ENCODE data around the gene CDK8. TPM values are rescaled to one million over a fixed set of nuclear protein-coding genes. Genes with fewer than 3 reads are reported as not detected.

CDK8 gene
- 10 to 100 TPM in 4 of 5 donors, 1 to 10 TPM in 1; 9.4 to 48.4 (median 21.1) TPM for total RNA-seq
- 10 to 100 TPM in 2 of 3 donors, 1 to 10 TPM in 1; 10.0 to 14.7 (median 11.6) TPM for polyA plus RNA-seq
- long read RNA-seq, donor 1, result 0 reads
- long read RNA-seq, donor 2, partial matches to known transcripts, result 0 of 1 reads
- long read RNA-seq, donor 2, other reads (novel, unspliced or antisense), result 0 of 1 reads
- long read RNA-seq, donor 3, partial matches to known transcripts, result 0 of 1 reads
- long read RNA-seq, donor 3, other reads (novel, unspliced or antisense), result 0 of 1 reads
- long read RNA-seq, donor 4, result 0 reads
- long read RNA-seq, donor 5, partial matches to known transcripts, result 0 of 3 reads
- long read RNA-seq, donor 5, other reads (novel, unspliced or antisense), result 0 of 3 reads
- long read RNA-seq, donor 6, transcript CDK8-201 (13 exons, 3,055 nt), result major isoform, 7 of 30 reads
- long read RNA-seq, donor 6, partial matches to known transcripts, result 22 of 30 reads
- long read RNA-seq, donor 6, other reads (novel, unspliced or antisense), result 0 of 30 reads
- long read RNA-seq, donor 7, partial matches to known transcripts, result 0 of 2 reads
- long read RNA-seq, donor 7, other reads (novel, unspliced or antisense), result 0 of 2 reads
- long read RNA-seq, donor 8, partial matches to known transcripts, result 0 of 1 reads
- long read RNA-seq, donor 8, other reads (novel, unspliced or antisense), result 0 of 1 reads
- long read RNA-seq, donor 9, partial matches to known transcripts, result 0 of 1 reads
- long read RNA-seq, donor 9, other reads (novel, unspliced or antisense), result 0 of 1 reads
- long read RNA-seq, donor 10, result 0 reads

- intact Hi-C loops (cut with DNase I; ENCODE audit: low total_unique reads), result no loop called here
- no peaks in the 10 kb centered on the region for H3K36me3 ChIP-seq
- peak; percentile 88 to 97 for DNase-seq
- 0% methylated on average over 31 to 79 of the region's 79 CpGs for WGBS, 5 donors
- peak within 1 kb of the TSS; percentile 83 to 97 (median 88) for H3K4me3 ChIP-seq
- H3K4me1 ChIP-seq, result peaks cover 8 to 41% (median 25%) of the 10 kb centered on the region in 4 donors
- H3K27ac ChIP-seq, result peak within 1 kb of the TSS; percentile 92 to 100 (median 94)
- H3K9me3 ChIP-seq, result no peaks in the 10 kb centered on the region
- TF ChIP-seq POLR2A (IDR thresholded peaks at IDR 0.05), result peak in 1 of 4 donors; percentile 45
- no peak for TF ChIP-seq CTCF (IDR thresholded peaks at IDR 0.05)
- TF ChIP-seq EP300 (IDR thresholded peaks at IDR 0.05), result no peak
- TF ChIP-seq POLR2AphosphoS5 (IDR thresholded peaks at IDR 0.05), result peak; percentile 63 to 87 (median 79)
- peaks cover 0 to 4% (median 0%) of the 10 kb centered on the region in 3 donors for H3K27me3 ChIP-seq
These were observed at the start of gene CDK8 for GRCh38 chr13:26253787-26254582. TSS of gene CDK8 (plus strand) at chr13:26254129. CDS start at chr13:26254642, 513 bp downstream.

GRCh38 chr13:26208287-26208686, 45.6 kb upstream of the CDK8 start:
- no peak for TF ChIP-seq EP300 (IDR thresholded peaks at IDR 0.05)
- TF ChIP-seq POLR2A (IDR thresholded peaks at IDR 0.05), result no peak
- TF ChIP-seq CTCF (IDR thresholded peaks at IDR 0.05), result no peak
- TF ChIP-seq POLR2AphosphoS5 (IDR thresholded peaks at IDR 0.05), result no peak
- Histone ChIP-seq H3K4me1 (no peaks in the 10 kb centered on the region), H3K9me3 (no peaks in the 10 kb centered on the region), H3K36me3 (peaks cover 8 to 87% (median 82%) of the 10 kb centered on the region in 4 donors), H3K27ac (no peak overlapping the region), H3K27me3 (no peaks in the 10 kb centered on the region), H3K4me3 (no peak overlapping the region)
- WGBS, 5 donors, result 88 to 100% (median 97%) methylated on average over 1 of the region's 1 CpG
- intact Hi-C loops (cut with DNase I; ENCODE audit: low total_unique reads), result no loop called here
- DNase-seq, result no peak

GRCh38 chr13:26213345-26213744, 40.6 kb upstream of the CDK8 start:
- no peaks in the 10 kb centered on the region for H3K9me3 ChIP-seq
- no peaks in the 10 kb centered on the region for H3K27me3 ChIP-seq
- no peak overlapping the region for H3K27ac ChIP-seq
- peaks cover 47 to 100% (median 98%) of the 10 kb centered on the region in 4 donors for H3K36me3 ChIP-seq
- WGBS, 5 donors, result 85 to 96% (median 89%) methylated on average over 1 of the region's 1 CpG
- intact Hi-C loops (cut with DNase I; ENCODE audit: low total_unique reads), result no loop called here
- no peak for DNase-seq
- no peak for TF ChIP-seq EP300 (IDR thresholded peaks at IDR 0.05)
- TF ChIP-seq POLR2AphosphoS5 (IDR thresholded peaks at IDR 0.05), result no peak
- TF ChIP-seq CTCF (IDR thresholded peaks at IDR 0.05), result no peak
- TF ChIP-seq POLR2A (IDR thresholded peaks at IDR 0.05), result no peak
- H3K4me3 ChIP-seq, result no peak overlapping the region
- H3K4me1 ChIP-seq, result no peaks in the 10 kb centered on the region

- Histone ChIP-seq H3K9me3 (no peaks in the 10 kb centered on the region), H3K4me1 (peaks cover 0 to 3% (median 0%) of the 10 kb centered on the region in 4 donors), H3K4me3 (no peak overlapping the region), H3K27me3 (no peaks in the 10 kb centered on the region), H3K27ac (no peak overlapping the region), H3K36me3 (peaks cover 50 to 100% (median 98%) of the 10 kb centered on the region in 4 donors)
- WGBS, 5 donors, result 90 to 96% (median 94%) methylated on average over 6 of the region's 6 CpGs
- no peak for DNase-seq
- no peak for TF ChIP-seq POLR2A (IDR thresholded peaks at IDR 0.05)
- TF ChIP-seq EP300 (IDR thresholded peaks at IDR 0.05), result no peak
- no peak for TF ChIP-seq CTCF (IDR thresholded peaks at IDR 0.05)
- intact Hi-C loops (cut with DNase I; ENCODE audit: low total_unique reads), result no loop called here
These were observed 39.9 kb upstream of the CDK8 start for GRCh38 chr13:26213982-26214381.
